ENCODE measurements around the gene HIBADH. TPM values are rescaled to one million over a fixed set of nuclear protein-coding genes. Genes with fewer than 3 reads are reported as not detected.

Gene HIBADH
- total RNA-seq (2022; extraction: Qiagen RNA extraction) = 38.6 to 45.8 TPM (median 42.0 TPM) in 5 replicates

GRCh38 chr7:27662490-27663205 lies at the start of gene HIBADH:
TSS of gene HIBADH (minus strand) at chr7:27662883. CDS start at chr7:27662788, 95 bp downstream.

Other genes starting within 250 kb of the HIBADH start
- 60.3 to 108 TPM (median 69.4 TPM) in 5 replicates for gene TAX1BP1, start 77.3 kb upstream of the HIBADH start, total RNA-seq (2022; extraction: Qiagen RNA extraction)